ENCODE measurements around the gene GAPDH. TPM values are rescaled to one million over a fixed set of nuclear protein-coding genes. Genes with fewer than 3 reads are reported as not detected.
A peak's percentile ranks its signal among the peaks of the same experiment; 100 is the strongest.

GAPDH gene
- total RNA-seq, 1 experiment from 2014 or later, result 4,276 TPM

DNA sequence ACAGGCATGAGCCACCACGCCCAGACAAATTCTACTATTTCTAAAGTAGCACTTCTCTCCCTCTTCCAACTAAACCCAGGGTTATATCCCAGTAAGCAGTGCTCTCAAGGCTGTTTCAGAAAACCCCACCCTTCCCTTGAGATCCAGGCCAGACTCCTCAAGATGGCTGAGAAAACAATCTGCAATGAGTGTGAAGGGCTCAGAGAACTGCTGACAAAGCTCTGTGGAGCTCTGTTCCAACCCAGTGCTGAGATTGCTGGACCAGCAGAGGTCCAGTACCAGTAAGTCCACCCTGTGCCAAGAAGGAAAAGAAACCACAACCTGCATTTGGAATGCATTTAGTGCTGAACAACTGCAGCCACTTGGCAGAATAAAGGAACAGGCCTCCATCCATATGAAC, 25.2 kb downstream of the GAPDH start:
- Mint-ChIP-seq H3K27ac (peak overlapping the region; percentile 78; the same call in 1 of the 2 replicates), H3K4me3 (no peak overlapping the region), H3K27me3 (ENCODE audit: low read depth) (no peaks in the 10 kb centered on the region), H3K4me1 (peaks cover 7% of the 10 kb centered on the region), H3K36me3 (peaks cover 56% of the 10 kb centered on the region), H3K9me3 (no peaks in the 10 kb centered on the region)
- TF ChIP-seq ZNF121 (CRISPR knock-in tag; IDR thresholded peaks at IDR 0.05) (no peak), MXD4 (CRISPR knock-in tag; IDR thresholded peaks at IDR 0.05; ENCODE audit: borderline replicate concordance) (no peak), GABPB1 (CRISPR knock-in tag; IDR thresholded peaks at IDR 0.05) (no peak), MYBL2 (CRISPR knock-in tag; IDR thresholded peaks at IDR 0.05) (no peak)
- TF ChIP-seq, protein P1, sequence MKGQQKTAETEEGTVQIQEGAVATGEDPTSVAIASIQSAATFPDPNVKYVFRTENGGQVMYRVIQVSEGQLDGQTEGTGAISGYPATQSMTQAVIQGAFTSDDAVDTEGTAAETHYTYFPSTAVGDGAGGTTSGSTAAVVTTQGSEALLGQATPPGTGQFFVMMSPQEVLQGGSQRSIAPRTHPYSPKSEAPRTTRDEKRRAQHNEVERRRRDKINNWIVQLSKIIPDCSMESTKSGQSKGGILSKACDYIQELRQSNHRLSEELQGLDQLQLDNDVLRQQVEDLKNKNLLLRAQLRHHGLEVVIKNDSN (CRISPR knock-in tag; IDR thresholded peaks at IDR 0.05), result no peak
- TF ChIP-seq, protein P2, sequence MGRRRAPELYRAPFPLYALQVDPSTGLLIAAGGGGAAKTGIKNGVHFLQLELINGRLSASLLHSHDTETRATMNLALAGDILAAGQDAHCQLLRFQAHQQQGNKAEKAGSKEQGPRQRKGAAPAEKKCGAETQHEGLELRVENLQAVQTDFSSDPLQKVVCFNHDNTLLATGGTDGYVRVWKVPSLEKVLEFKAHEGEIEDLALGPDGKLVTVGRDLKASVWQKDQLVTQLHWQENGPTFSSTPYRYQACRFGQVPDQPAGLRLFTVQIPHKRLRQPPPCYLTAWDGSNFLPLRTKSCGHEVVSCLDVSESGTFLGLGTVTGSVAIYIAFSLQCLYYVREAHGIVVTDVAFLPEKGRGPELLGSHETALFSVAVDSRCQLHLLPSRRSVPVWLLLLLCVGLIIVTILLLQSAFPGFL (CRISPR knock-in tag; IDR thresholded peaks at IDR 0.05; ENCODE audit: borderline replicate concordance), result no peak
- TF ChIP-seq, protein P3, sequence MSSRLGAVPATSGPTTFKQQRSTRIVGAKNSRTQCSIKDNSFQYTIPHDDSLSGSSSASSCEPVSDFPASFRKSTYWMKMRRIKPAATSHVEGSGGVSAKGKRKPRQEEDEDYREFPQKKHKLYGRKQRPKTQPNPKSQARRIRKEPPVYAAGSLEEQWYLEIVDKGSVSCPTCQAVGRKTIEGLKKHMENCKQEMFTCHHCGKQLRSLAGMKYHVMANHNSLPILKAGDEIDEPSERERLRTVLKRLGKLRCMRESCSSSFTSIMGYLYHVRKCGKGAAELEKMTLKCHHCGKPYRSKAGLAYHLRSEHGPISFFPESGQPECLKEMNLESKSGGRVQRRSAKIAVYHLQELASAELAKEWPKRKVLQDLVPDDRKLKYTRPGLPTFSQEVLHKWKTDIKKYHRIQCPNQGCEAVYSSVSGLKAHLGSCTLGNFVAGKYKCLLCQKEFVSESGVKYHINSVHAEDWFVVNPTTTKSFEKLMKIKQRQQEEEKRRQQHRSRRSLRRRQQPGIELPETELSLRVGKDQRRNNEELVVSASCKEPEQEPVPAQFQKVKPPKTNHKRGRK (CRISPR knock-in tag; IDR thresholded peaks at IDR 0.05; ENCODE audit: borderline replicate concordance), result no peak
- TF ChIP-seq, protein P4, sequence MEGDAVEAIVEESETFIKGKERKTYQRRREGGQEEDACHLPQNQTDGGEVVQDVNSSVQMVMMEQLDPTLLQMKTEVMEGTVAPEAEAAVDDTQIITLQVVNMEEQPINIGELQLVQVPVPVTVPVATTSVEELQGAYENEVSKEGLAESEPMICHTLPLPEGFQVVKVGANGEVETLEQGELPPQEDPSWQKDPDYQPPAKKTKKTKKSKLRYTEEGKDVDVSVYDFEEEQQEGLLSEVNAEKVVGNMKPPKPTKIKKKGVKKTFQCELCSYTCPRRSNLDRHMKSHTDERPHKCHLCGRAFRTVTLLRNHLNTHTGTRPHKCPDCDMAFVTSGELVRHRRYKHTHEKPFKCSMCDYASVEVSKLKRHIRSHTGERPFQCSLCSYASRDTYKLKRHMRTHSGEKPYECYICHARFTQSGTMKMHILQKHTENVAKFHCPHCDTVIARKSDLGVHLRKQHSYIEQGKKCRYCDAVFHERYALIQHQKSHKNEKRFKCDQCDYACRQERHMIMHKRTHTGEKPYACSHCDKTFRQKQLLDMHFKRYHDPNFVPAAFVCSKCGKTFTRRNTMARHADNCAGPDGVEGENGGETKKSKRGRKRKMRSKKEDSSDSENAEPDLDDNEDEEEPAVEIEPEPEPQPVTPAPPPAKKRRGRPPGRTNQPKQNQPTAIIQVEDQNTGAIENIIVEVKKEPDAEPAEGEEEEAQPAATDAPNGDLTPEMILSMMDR (IDR thresholded peaks at IDR 0.05), result no peak
- TF ChIP-seq, protein P5, sequence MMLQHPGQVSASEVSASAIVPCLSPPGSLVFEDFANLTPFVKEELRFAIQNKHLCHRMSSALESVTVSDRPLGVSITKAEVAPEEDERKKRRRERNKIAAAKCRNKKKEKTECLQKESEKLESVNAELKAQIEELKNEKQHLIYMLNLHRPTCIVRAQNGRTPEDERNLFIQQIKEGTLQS (CRISPR knock-in tag; conservative IDR thresholded peaks at IDR 0.05), result no peak
- TF ChIP-seq, protein P6, sequence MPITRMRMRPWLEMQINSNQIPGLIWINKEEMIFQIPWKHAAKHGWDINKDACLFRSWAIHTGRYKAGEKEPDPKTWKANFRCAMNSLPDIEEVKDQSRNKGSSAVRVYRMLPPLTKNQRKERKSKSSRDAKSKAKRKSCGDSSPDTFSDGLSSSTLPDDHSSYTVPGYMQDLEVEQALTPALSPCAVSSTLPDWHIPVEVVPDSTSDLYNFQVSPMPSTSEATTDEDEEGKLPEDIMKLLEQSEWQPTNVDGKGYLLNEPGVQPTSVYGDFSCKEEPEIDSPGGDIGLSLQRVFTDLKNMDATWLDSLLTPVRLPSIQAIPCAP (CRISPR knock-in tag; IDR thresholded peaks at IDR 0.05), result no peak
- TF ChIP-seq, protein P7, sequence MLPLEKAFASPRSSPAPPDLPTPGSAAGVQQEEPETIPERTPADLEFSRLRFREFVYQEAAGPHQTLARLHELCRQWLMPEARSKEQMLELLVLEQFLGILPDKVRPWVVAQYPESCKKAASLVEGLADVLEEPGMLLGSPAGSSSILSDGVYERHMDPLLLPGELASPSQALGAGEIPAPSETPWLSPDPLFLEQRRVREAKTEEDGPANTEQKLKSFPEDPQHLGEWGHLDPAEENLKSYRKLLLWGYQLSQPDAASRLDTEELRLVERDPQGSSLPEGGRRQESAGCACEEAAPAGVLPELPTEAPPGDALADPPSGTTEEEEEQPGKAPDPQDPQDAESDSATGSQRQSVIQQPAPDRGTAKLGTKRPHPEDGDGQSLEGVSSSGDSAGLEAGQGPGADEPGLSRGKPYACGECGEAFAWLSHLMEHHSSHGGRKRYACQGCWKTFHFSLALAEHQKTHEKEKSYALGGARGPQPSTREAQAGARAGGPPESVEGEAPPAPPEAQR (CRISPR knock-in tag; IDR thresholded peaks at IDR 0.05), result no peak
- POLR2A ChIA-PET, result interaction anchor here (0.5 to 0.6 kb wide), 2 partner anchors 16 to 257 kb away, joined by 3 to 5 read pairs; no protein-coding TSS in a partner anchor
- DNase-seq (ENCODE audit: low spot score), result no peak
- CTCF ChIA-PET, result interaction anchor here (1.5 to 13.4 kb wide), 3 partner anchors 9 to 21 kb away, joined by 8 to 195 read pairs (median 16); partner anchors contain the start of gene NOP2
- ATAC-seq, result no peak

DNA sequence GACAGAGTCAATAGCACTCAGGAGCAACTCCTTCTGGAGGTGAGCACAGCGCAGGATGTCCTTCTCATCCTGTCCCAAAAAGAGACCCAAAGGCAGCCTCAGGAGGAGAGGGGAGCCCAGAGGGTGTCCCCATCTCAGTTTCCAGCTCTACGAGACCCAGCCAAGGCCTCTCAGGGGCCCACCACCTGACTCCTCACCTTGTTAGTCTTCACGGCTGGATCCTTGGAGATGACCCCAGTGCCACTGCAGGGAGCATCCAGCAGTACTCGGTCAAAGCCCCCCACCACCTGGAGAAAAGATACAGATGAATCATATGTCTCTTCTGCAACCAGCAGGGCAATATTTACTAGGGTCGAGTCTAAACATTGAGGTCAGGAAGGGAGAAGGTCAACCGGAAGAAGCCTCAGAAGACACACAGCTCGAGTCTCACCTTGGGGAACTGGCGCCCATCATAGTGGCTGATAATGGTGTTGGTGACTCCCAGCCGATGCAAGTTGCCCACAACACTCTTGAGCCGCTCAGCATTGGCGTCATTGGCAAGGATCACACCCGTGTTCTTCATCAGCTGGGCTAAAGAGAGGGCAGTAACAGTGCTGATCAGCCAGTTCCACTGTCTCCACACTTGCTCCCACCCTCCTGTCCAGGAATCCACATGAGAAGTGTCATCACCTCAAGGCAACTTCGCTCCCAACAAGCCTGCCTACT, 26.3 kb downstream of the GAPDH start:
- H3K27ac Mint-ChIP-seq, result no peak overlapping the region; the same call in 1 of the 2 replicates
- peaks cover 68% of the 10 kb centered on the region for H3K36me3 Mint-ChIP-seq
- no peak for DNase-seq (ENCODE audit: low spot score)
- no peaks in the 10 kb centered on the region for H3K4me1 Mint-ChIP-seq
- no peak for TF ChIP-seq NFATC4 (CRISPR knock-in tag; IDR thresholded peaks at IDR 0.05)
- TF ChIP-seq ZNF416 (CRISPR knock-in tag; IDR thresholded peaks at IDR 0.05), result no peak
- TF ChIP-seq MYBL2 (CRISPR knock-in tag; IDR thresholded peaks at IDR 0.05), result no peak
- no peak for TF ChIP-seq TCF7 (CRISPR knock-in tag; IDR thresholded peaks at IDR 0.05; ENCODE audit: low read depth)
- TF ChIP-seq EMX1 (CRISPR knock-in tag; IDR thresholded peaks at IDR 0.05), result no peak
- no peak for TF ChIP-seq NFE2L1 (CRISPR knock-in tag; IDR thresholded peaks at IDR 0.05)
- no peak for TF ChIP-seq SOX15 (CRISPR knock-in tag; IDR thresholded peaks at IDR 0.05)
- TF ChIP-seq CREB1 (CRISPR knock-in tag; IDR thresholded peaks at IDR 0.05), result no peak
- no peak for TF ChIP-seq GTF2I (CRISPR knock-in tag; conservative IDR thresholded peaks at IDR 0.05)
- TF ChIP-seq, protein P8, sequence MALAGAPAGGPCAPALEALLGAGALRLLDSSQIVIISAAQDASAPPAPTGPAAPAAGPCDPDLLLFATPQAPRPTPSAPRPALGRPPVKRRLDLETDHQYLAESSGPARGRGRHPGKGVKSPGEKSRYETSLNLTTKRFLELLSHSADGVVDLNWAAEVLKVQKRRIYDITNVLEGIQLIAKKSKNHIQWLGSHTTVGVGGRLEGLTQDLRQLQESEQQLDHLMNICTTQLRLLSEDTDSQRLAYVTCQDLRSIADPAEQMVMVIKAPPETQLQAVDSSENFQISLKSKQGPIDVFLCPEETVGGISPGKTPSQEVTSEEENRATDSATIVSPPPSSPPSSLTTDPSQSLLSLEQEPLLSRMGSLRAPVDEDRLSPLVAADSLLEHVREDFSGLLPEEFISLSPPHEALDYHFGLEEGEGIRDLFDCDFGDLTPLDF (CRISPR knock-in tag; IDR thresholded peaks at IDR 0.05), result no peak
- TF ChIP-seq, protein P7 (CRISPR knock-in tag; IDR thresholded peaks at IDR 0.05), result no peak
- no peak for TF ChIP-seq ZBTB21 (CRISPR knock-in tag; IDR thresholded peaks at IDR 0.05; ENCODE audit: borderline replicate concordance)
- TF ChIP-seq, protein P9, sequence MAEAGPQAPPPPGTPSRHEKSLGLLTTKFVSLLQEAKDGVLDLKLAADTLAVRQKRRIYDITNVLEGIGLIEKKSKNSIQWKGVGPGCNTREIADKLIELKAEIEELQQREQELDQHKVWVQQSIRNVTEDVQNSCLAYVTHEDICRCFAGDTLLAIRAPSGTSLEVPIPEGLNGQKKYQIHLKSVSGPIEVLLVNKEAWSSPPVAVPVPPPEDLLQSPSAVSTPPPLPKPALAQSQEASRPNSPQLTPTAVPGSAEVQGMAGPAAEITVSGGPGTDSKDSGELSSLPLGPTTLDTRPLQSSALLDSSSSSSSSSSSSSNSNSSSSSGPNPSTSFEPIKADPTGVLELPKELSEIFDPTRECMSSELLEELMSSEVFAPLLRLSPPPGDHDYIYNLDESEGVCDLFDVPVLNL (CRISPR knock-in tag; IDR thresholded peaks at IDR 0.05; ENCODE audit: borderline replicate concordance, low read depth), result no peak
- ChIA-PET CTCF (interaction anchor here (13.4 kb wide), 1 partner anchor 22 kb away, joined by 195 read pairs; no protein-coding TSS in a partner anchor), POLR2A (no interaction called here)
- H3K4me3 Mint-ChIP-seq, result no peak overlapping the region
- no peaks in the 10 kb centered on the region for H3K27me3 Mint-ChIP-seq (ENCODE audit: low read depth)
- ATAC-seq, result no peak
- no peaks in the 10 kb centered on the region for H3K9me3 Mint-ChIP-seq
